ENCODE measurements around the gene WNT6. TPM values are rescaled to one million over a fixed set of nuclear protein-coding genes. Genes with fewer than 3 reads are reported as not detected.

WNT6 gene
- not detected for polyA plus RNA-seq (2013, experiment 1 of 2; ENCODE audit: insufficient read length)
- polyA plus RNA-seq (2013, experiment 2 of 2; ENCODE audit: insufficient read length), result not detected

DNA sequence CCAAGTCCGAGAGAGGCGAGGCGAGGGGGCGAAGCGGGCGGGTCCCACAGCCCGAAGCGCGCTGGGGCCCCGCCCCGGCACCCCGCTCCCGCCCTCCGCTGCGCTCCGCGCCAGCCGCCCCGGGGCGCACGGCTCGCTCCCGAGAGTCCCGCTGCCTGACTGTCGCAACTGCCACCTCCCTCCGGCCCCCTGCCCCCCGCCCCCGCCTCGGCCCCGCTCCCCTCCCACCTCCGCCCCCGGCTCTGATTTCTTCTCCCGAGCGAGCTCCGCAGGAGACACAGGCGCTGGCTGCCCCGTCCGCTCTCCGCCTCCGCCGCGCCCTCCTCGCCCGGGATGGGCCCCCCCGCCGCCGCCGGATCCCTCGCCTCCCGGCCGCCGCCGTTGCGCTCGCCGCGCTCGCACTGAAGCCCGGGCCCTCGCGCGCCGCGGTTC lies at the start of gene WNT6:
Gene WNT6 (plus strand): TSS at position 250 of the 432 bp plus-strand sequence. CDS start 233 bp downstream, outside the sequence.
- no peak for DNase-seq

DNA sequence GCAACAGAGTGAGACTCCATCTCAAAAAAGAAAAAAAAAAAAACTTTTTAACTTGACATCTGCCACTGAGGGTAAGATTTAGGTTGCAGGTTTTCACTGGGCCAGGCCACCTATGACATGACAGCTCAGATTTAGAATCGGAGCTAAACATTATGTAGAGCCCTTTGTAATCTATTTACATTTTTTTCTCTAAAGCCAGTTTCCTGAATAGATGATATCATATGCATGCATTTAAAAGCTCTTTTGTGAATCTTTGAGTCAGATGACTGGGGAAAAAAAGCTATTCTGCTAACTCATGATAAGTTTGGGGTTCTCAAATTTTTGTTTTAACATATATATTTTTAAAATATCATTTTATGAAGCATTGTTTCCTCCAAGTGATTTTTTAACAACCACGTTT lies 49.3 kb upstream of the WNT6 start:
- peak; percentile 17 for DNase-seq

DNA sequence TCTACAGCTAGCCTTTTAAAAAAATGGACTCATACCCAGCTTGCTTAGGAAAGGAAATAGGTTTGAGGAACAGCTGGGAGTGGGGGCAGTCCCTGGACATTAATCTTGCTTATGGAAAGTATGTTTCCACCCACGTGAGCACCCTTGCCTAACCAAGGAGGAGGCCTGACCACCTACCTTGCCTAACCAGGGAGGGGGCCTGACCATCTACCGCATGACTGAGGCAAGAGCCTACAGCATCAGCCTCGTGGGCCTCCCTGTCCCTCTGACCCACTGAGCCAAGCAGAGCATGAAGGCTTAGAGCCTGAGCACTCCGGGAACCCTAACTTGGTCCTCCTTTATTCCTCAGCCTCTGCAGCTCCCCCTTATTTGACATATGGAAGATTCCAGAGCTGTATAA lies 48.2 kb upstream of the WNT6 start:
- no peak for DNase-seq

DNA sequence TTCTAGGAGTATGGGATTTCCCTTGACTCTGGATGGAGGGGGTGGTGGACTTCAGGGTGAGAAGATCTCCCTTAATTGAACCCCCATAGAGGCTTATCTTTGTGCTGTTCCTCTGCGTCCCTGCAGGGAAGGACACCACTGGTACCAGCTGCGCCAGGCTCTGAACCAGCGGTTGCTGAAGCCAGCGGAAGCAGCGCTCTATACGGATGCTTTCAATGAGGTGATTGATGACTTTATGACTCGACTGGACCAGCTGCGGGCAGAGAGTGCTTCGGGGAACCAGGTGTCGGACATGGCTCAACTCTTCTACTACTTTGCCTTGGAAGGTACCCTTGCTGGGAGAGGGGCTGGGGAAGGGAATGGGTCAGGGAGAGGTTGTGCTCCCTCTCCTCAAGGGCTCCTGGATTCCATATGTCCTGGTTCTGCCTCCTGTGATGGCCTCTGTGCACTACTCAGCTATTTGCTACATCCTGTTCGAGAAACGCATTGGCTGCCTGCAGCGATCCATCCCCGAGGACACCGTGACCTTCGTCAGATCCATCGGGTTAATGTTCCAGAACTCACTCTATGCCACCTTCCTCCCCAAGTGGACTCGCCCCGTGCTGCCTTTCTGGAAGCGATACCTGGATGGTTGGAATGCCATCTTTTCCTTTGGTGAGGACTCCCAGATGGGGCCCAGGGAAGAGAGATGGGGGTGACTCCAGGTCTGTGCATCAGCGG lies 47.3 kb upstream of the WNT6 start:
- no peak for DNase-seq

DNA sequence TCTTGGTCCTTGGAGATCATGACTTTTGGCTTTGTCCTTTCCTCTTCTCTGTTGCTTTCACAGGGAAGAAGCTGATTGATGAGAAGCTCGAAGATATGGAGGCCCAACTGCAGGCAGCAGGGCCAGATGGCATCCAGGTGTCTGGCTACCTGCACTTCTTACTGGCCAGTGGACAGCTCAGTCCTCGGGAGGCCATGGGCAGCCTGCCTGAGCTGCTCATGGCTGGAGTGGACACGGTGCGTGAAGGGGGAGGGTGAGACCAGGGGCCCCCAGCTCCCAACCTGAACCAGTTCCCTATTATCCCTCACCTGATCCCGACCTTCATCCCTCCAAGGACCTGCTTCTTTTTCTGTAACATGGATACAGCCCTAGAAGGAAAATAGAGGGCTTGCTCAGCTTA lies 46.7 kb upstream of the WNT6 start:
- DNase-seq, result no peak

DNA sequence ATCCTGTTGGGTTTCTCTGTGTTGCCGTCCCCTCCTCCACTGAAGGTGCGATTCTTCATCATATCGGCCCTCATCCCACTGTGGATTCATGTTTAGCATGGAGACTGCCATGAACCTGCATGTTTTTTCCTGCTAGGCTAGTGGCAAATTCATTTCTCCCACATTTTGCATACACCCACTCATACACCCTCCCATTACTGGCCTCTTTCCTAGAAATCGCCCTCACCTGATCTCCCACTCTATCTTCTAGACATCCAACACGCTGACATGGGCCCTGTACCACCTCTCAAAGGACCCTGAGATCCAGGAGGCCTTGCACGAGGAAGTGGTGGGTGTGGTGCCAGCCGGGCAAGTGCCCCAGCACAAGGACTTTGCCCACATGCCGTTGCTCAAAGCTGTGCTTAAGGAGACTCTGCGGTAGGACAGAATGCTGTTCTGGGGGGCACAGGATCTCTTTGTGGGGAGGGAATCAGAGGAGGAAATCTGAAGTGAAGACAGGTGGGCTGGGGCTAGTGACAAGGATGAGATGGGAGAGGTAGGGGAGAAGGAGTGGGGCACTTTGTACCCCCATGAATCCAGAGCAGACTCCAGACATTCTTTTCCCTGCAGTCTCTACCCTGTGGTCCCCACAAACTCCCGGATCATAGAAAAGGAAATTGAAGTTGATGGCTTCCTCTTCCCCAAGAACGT lies 45.7 kb upstream of the WNT6 start:
- DNase-seq, result no peak

DNA sequence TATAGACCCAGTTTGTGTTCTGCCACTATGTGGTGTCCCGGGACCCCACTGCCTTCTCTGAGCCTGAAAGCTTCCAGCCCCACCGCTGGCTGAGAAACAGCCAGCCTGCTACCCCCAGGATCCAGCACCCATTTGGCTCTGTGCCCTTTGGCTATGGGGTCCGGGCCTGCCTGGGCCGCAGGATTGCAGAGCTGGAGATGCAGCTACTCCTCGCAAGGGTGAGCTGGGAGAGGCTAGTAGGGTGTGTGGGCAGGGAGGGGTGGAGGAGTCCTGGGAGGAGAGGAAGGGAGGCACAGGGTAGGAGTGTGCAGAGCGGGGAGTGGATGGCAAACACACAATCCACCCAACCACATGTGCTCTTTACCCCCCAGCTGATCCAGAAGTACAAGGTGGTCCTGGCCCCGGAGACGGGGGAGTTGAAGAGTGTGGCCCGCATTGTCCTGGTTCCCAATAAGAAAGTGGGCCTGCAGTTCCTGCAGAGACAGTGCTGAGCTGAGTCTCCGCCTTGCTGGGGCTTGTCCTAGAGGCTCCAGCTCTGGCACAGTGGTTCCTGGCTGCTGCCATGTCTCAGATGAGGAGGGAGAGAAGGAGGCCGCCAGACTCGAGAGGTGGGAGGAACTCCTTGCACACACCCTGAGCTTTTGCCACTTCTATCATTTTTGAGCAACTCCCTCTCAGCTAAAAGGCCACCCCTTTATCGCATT lies 44.9 kb upstream of the WNT6 start:
- no peak for DNase-seq

DNA sequence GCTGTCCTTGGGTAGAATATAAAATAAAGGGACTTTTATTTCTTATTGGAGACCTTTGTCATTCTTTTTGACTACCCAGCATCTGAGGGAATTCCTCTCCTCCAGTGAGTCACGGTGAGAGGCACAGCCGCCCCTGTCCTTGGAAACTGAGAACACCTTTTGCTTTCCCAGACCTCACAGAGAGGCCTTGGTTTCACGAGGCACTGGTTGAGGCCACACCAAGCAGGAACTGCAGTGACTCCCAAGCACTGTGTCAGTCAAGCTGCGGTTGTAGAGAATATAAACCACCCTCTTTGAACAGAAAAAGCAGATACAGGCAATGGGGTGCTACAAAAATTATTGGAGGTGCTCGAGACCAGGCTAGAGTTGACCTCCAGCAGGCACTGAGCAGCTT lies 44.4 kb upstream of the WNT6 start:
- DNase-seq, result no peak

DNA sequence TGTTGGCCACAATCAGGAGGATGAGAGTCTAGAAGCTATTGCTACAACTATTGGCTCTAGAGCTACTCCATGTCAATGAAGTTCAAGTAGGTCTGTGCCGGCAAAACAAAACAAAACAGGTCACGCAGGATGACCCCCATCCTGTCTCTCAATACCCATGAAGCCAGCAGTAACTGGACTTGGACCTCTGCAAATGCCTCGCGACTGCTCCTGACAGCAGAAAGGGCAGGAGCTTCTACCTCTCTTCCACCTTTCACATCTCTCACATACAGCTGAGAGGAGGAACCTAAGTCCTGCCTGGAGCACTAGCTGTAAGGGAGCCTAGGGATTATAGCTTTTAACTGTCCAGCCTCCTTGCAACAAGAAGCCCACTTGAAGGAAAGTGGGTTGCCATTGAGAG lies 44.0 kb upstream of the WNT6 start:
- no peak for DNase-seq

DNA sequence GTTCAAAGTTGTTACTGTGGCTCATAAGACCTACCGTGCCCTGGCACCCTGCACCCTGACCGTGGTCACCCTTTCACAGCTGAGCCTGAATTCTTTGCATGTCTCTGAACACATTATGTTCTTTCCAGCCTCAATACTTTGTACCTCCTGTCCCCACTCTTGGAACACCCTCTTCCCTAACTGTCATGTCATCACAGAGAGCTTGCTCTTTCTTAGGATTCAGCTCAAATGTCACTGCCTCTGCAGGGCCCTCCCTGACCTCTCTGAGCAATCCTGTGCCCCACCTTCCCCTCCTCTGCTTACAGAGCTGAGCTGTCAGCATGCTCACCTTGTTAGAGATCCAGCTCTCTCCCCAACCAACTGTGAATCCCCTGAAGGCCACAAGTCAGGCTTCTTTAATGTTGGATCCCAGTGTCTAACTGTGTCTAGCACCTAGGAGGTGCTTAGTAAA lies 43.0 kb upstream of the WNT6 start:
- DNase-seq, result no peak

DNA sequence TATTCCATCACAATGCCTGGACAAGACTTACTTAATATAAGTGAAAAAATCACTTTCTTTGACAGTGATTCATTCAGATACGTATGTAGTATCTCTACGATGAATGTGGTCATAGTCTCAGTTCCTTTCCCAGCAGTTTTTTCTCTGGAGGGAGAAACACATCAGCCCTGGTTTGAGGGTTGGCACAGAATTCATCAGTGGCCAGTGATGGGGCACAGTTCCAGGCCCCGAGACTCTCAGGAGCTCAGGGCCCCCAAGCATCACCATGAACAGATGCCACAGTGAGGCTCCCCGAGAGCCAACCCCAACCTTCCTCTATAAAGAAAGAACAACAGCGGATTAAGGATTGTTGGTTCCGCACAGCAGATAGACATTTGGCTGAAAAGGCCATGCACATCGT lies 40.5 kb upstream of the WNT6 start:
- no peak for DNase-seq

DNA sequence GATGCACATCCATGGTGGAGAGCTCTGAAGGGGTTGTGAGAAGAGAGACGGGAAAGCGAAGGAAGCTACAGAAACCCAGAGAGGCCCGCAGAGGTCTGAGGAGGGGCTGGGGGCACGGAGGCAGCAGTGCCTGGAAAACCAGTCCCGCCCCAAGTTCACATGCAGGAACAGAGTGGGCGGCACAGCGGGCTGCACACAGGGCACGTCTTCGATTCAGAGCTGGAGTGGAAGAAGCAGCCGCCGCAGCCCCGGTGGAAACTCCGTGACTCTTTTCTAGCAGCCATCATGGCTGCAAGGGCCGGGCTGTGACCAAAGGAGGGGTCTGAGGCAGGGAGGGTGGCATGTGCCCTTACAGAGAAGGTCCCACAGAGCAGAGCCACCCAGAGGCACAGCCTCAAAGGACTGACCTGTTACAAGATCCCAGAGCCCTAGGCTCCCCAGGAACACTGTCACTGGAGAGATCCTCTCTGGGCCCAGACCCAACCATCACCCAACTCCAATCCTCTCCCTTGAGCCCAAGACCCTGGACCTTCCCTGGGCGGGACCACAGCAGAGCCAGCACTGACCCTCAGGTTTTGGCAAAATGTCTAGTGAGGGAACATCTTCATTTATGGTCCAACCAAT lies 38.7 kb upstream of the WNT6 start:
- no peak for DNase-seq

DNA sequence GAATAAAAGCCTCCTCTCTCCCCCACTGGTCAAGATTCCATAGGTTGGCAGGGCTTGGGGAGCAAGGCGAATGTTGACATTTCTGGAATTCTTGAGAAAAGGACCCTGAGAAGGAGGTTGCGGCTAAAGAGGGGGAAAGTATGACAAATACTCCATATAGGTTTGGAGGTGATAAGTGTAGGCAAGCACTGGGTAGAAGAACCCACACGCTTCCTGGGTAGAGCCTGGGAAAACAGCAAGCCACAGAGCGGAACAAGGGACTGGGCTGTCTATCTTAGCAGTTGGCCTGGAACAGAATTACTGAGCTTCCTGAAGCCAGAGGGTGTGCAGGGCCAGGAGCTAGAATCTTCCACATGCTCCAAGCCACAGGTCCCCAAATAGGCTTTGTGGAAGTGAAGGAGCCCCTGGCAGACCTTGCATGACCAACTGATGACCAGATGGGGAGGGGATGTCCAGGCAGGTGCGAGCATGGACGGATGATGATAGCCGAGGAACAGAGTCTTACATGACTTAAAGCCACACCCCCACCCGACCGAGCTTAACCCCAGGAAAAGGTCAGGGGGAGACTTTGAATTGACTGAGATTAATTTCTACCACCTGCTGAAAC lies 37.9 kb upstream of the WNT6 start:
- no peak for DNase-seq

DNA sequence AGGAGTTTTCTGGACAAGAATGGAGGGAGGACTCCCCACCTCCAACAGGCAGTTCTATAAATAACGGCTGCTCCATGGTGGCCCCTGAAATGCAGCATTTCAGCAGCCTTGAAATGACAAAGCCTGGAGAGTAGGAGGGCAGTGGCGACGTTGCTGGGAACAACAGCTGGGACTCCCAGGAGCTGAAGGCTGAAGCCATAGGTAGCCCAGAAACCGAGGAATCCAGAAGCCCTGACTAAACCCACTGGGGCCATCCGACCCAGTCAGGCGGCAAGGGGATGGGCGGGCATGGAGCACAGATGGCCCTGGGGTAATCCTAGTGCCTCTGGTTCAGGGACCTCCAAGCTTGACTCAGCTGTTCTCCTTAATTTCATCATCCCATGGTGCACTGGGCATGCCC lies 37.0 kb upstream of the WNT6 start:
- no peak for DNase-seq

DNA sequence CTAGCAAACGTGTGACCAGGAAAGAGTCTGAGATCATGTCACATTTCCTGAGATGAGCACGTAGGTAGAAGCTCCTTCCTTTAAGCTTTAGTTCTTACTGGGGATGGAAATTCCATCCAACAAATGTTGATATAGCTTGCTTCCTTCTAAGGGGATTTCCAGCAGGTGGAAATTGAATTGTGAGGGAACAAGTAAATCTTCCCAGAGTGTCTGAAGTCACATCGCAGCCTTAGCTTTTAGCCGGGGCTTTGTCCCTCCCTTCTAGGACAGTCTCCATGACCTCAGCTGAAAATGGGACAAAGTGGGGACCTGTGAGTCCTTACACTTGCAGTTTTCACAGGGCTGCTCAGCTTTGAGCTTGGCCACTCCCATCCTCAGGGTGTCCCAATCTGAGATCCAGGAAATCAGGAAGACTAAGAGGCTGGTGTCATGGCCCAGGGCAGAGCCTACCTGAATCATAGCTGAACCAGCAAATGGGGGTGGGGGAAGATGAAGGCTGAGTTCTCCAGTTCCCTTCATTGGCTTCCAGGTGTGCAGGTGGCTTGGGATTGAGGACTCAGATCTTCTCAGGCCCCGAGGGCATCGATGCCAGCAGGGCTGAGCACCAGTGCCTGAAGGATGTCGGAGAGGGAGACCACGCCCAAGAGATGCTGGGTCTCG lies 36.3 kb upstream of the WNT6 start:
- DNase-seq, result no peak

DNA sequence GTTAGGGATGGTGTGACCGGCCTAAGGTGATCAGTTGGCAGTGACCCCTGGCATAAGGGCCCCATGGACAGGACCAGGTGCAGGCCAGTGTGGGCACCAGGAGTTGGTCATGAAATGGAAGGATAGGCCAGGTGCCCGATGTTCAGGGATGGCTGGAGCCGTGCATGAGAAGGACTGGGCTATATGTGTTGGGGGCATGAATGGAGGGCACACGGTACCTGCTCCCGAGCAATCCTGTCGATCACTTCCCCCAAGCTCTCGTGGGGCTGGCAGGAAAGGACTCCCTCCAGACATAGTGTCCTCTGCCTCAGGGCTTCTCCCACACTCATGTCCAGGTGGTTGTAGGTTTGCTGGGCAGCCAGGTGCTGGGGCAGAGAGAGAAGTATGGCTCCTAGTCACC lies 35.6 kb upstream of the WNT6 start:
- no peak for DNase-seq

DNA sequence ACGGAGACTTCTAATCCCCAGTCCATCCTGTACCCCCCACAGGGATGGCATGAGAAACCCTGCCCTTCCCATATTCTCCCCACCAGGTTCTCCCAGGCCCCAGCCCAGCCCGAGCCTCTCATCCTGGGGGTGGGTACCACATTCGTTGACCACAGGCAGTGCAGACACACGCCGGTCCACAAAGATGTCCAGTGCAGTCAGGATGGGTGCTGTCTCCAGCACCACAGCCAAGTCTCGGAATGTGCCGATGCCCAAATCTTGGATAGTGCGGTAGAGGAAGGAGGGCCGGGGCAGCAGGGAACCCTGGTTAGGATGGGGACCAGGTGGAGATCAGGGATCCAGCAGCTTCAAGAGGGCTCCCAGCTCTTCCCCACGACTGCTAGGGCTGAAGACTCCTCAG lies 32.8 kb upstream of the WNT6 start:
- no peak for DNase-seq

DNA sequence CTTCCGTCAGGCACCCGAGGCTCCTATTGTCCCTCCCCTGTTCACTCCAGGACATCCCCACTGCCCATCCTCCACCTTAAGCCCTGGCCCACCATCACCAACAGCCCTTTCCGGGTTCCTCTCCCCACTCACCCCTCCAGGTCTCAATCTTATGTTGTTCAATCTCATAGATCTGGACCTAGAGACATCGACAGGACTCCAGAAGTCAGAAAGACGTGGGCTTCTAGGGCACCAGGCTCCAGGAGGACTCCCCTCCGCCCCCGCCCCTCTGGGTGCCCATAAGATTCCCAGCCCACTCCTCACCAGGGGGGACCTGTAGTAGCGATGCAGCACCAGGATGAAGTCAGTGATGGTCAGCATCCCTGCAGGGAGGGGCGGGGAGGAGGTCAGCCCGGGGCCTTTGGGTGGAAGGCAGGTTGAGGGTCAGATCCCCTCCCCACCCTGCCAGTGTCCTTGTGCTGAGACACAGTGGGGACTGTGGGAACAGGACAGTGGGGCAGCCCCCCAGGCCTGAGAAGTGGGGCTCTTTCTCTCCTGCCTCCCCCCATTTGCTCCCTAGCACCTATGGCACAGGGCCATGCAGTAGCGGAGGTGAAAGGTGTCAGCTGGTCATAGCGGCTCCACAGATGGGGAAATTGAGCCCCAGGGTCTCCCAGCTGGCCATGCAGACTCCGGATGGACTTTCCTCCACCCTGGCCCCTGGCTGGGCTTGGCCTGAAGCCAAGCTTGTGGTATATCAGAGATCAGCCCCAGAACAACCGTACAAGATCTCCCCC lies 31.7 kb upstream of the WNT6 start:
- DNase-seq, result no peak

DNA sequence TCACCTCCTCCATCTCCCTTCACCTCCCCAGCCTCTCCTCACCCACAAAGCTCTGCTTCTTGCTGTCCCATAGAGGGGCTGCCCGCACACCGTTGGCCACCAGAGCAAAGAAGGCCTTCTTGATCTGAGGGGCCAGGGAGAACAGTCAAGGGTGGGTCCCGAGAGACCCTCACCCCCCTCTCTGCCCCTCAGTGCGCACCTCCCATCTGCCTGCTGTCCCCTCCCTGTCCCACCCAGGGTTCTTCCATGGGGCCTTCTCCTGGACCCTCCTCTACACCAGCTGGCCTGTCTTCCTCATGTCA lies 31.2 kb upstream of the WNT6 start:
- no peak for DNase-seq

DNA sequence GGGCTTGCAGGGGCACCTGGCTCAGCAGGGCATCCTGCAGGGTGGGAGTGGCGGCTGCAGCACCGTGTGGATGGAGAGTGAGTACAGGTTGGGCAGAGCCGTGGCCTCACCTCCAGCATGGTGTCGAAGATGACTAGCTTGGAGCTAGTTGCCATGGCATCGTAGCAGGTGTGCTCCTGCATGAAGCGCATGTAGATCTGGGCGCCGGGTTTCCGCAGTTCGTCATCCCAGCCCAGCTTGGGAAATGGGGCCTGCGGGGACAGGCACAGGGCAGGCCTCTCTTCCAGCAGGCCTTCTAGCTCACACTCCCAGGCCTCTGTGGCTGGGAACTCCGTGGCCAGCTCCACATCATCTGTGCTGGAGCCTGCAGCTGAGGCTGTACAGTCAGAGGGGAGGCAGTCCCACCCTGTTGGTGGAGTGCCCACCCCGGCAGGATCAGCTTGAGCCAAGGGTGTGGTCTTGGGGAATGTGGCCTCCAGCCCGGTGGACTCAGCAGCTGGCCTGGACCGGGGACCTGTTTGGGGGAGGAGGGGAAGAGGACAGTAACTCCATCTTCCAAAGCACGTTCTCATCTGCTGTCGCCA lies 29.6 kb upstream of the WNT6 start:
- DNase-seq, result no peak
